ENCODE data around the gene IGF2R.

The IGF2R gene

GRCh38 chr6:159976686-159977254 lies 7.9 kb downstream of the IGF2R start:
- peak in 1 of 2 donors; percentile 74 for DNase-seq

DNA sequence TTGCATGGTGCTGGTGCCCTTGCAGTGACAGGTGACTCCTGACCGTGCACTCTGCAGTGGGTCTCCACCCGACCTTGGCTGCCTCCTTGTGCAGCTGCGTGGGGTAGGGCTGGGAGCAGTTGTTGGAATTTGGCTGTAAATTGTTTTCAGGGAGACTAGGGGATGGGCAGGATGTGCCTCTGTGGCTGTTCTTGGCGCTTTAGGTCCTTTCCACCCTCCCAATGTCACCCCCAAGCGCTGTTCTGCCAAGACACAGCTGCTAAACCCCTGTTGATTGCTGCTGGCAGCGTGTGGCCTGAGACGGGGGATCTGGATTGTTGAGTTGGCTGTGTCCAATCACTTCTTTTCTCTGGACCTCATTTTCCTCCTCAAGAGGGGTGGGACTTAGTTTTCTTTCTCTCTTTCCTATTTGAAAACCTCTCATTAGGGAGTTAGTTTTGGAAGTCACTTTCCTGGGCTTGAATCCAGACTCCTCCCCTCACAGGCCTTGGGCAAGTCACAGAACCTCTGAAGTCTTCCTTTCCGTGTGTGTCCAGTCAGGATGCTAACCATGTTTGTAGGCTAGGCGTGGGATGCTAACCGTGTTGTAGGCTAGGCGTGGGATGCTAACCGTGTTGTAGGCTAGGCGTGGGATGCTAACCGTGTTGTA lies 8.5 kb downstream of the IGF2R start:
- DNase-seq = no peak

DNA sequence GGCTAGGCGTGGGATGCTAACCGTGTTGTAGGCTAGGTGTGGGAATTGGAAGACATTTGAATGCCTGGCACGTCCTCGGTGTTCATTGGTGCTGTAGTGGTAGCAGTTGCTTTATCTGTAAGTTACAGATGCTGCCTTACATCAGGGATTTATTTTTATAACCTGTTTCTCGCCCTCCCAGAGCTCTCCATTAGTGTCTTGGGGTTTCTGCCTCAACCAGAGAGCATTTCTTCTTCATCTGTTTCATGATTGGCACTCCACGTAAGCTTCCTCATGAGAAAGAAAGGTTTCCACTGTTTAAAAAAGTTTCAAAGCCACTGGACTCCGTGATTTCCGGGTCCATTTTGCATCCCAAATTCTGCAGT lies 9.0 kb downstream of the IGF2R start:
- no peak for DNase-seq

- peak in 1 of 2 donors; percentile 51 for DNase-seq
Measured at GRCh38 chr6:159978291-159979135, 9.6 kb downstream of the IGF2R start.

DNA sequence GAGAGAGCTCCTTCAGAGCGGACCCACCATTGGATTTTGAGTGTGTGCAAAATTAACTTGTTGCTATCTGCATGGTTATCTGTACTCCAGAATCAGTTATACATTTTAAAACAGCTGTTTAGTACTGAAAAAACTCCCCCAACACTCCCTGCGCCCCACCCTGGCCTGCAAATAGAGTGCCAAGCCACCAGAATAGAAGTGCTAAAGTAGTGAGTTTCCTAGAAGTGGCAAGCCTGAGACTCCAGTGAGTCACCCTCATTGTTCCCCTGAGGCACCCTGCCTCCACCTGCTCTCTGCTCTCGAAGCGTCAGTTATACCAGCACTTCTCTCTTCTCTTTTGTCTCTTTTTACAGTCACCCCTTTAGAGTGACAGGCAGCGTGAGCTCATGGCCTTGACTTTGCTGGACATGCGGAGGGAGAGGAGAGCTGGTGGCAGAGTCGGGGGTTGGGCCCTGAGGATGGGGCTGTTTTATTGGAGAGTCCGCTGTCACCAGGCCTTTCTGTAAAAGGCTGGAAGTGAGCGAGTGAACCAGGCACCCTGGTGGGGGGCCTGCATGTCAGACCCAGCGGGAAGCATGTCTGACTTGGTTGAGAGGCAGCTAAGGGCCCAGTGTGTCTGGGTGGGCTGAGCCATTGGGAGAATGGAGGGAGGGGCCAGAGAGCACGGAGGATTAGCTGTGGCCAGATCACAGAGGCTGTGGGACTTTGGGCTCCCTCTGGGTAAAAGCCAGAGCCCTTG lies 10.4 kb downstream of the IGF2R start:
- DNase-seq = peak in 1 of 2 donors; percentile 59

DNA sequence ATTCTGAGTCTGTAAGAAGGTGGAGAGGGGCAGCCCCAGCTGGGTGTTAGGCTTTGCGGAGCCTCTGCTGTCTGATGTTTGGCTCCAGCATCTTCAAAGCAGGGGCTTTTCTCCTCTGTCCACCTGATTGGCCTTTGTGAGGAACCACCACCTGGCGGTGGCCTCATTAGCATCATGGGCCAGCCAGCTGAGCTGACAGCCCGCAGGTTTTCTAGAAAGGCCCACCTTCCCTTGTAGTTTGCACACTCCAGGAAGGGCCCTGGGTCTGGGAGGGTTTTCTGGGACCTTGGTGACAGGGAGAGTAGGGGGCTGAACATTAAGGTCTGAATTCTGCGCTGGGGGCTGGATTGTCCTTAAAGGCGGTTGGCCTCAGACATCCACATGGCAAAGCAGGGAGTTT lies 11.6 kb downstream of the IGF2R start:
- no peak for DNase-seq

- DNase-seq = no peak
Measured at GRCh38 chr6:159981071-159981402, 12.2 kb downstream of the IGF2R start.

GRCh38 chr6:159981403-159982245 lies 12.7 kb downstream of the IGF2R start:
- DNase-seq = peak; percentile 90 to 96

DNA sequence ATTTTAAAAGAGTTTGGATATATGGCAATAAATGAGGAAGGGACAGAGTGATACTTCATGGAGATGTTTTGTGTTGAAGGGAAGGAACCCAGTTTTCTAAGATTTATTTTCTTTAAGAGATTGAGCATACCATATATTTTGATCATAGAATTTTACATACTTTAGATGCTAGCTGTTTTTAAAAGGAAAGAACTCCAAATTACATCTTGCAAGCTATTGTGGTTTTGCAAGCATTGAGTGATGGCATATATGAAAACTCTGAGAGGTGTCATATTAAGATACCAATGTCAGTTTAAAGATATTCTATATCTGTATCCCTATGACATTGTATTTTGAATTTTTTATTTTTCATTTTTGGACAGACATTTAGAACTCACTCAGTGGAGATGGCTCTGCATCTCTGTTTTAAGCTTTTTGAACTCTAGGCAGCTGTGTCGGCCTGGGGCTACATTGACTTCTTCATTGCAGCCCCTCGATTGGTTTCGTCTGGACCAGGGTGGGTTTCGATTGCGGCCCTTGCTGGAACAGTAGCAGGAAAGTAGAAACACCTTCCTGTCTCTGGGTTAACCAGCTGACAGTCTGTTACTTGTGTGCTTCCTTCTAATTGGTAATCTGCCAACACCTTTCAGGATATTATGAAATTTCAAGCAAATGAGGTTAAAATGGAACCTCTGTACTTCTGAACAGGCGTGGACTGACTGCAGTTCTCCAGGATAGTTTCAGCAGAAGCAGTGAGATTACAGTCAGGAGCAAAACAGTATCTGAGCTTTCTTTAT lies 14.0 kb downstream of the IGF2R start:
- peak; percentile 38 to 44 for DNase-seq

GRCh38 chr6:159983641-159984080 lies 14.8 kb downstream of the IGF2R start:
- DNase-seq = peak; percentile 95 to 97

- DNase-seq = peak; percentile 89 to 92
Measured at GRCh38 chr6:159984268-159984786, 15.4 kb downstream of the IGF2R start.

DNA sequence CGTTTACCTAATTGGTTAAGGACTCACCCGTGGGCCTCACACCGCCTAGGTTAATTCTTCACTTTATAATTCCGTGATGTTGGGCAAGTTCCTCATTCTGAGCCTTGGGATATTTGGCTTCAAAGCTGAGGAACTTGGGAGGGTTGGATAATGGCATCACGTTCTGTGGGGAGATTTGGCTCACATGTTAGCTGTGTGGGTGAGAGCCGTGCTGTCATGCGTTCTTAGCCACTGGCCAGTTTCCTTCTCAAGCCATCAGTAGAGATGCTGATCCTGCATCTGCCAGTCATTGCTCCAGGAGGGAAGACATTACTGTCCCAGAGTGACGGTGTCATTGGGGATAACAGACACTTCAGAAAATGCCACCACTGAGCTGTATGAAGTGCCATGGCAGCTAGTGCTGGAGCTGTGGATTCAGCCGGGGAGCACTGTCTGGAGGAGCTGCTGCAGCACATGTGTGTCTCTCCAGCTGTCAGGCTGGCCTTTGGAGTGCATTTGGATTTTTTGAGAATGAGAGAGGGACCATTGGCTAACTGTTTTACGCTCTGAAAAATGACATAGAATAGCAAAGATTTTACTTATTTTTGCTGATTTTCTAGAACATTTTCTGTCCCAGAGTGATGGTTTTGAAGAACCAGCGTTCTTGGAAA lies 16.5 kb downstream of the IGF2R start:
- peak; percentile 91 to 96 for DNase-seq

DNA sequence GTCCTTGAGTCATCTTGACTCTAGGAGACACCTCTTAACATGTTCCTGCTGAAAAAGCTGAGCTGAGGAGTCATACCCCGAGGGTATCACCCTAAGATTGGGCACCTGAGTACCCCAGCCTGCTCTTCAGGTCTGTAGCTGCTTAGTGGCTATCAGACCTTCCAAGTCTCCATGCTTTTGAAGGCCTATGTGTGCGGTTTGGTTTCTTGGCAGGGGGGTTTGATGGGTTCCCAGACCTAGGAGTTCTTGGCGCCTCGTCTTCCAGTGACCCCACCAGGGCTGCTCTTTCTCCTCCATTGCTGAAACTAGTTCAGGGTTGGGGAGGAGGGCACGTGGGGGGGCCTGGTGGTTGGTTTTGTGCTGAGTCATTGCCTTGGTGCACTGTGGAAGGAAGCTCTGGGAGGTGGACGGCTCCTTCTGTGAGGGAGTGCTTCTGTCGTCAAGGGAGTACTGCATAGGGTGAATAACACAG lies 20.1 kb downstream of the IGF2R start:
- DNase-seq = no peak

DNA sequence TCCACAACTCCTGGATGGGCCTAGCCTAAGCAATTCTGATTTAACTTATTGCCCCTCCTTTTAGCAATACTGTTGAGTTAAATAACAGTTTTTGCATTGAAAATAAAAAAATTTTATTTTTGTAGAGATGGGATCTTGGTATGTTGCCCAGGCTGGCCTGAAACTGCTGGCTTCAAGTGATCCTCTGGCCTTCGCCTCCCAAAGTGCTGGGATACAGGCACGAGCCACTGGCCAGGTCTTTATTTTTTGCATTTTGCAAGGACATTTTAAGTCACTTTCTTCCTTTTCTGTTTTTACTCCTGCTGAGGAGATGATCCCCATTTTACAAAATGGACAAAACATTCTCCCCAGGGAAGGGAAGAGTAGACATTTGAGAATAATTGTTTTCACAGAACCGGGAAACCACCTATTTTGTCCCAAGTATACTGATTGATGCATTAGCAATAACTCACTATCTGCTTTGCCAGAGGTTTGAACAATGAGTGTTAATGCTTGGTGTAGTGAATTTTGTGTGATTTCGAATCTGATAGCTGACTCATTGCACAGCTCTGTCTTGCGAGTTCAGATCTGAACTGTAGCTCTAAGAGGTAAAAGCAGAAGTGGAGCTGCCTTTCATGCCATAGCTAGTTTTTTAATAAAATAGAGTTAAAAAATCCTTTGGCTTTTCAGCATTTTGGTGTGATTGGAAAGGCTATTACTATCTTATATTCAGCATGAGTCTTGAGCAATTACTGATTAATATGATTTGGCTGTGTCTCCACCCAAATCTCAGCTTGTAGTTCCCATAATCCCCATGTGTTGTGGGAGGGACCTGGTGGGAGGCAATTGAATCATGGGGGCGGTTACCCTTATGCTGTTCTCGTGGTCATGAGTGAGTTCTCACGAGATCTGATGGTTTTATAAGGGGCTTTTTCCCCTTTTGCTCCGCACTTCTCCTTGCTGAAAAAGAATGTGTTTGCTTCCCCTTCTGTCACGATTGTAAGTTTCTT lies 20.9 kb downstream of the IGF2R start:
- peak; percentile 63 to 74 for DNase-seq

DNA sequence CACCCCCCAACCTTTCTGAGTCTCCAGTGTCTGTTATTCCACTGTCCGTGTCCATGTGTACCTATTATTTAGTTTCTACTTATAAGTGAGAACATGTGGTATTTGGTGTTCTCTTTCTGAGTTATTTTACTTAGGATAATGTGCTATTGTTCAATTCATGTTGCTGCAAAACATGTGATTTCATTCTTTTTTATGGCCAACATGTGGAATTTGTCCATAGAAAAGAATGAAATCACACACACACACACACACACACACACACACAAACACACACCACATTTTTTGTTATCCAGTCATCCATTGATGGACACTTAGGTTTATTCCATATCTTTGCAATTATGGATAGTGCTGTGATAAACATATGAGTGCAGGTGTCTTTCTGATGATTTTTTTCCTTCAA lies 23.5 kb downstream of the IGF2R start:
- DNase-seq = no peak

DNA sequence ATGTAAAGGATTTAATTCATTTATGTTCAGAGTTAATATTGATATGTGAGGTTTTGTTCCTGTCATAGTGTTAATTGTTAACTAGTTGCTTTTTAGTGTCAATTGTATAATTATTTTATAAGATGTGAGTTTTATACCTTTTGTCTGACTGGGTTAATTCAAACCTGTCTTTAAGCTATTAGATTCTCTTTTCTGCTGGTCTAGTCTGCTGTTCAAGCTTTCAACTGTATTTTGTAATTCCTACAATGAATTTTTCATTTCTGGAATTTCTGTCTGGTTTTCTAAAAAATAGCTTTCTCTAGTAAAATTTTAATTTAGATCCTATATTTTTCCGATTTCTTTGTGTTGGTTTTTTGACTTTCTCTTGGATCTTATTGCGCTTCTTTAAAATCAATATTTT lies 26.5 kb downstream of the IGF2R start:
- DNase-seq = no peak

DNA sequence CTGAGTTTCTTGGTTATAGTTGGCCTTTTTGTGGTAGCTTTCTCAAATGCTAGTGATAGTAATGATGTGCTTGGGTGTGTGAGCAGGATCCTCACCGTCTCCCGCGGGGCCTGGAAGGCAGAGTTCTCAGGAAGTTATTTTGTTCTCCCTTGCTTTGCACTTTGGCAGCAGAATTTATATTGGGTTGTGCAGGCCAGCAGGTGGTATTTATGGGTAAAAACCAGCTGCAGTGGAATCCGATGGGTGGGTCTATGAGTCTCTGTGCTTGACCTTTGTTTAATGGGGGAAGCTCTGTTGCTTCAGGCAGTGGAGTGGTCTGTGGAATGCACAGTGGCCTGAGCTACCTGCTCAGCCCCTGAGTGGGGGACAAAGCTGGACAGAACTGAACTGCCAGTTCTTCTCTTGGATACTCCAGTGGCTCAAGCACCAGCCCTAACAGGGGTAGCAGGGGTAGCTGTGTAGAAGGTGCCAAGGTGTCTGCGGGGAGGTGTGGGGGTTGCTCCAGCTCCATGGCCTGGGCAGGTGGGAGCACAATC lies 27.3 kb downstream of the IGF2R start:
- DNase-seq = no peak

GRCh38 chr6:159996626-159997497 lies 28.0 kb downstream of the IGF2R start:
- DNase-seq = no peak
